Suprapubic skin (tissue), 4 donors: Measurements from ENCODE around the gene LRRIQ3. TPM values are rescaled to one million over a fixed set of nuclear protein-coding genes. Genes with fewer than 3 reads are reported as not detected.

Experiments
- DNase-seq, 2 donors: peaks; one replicate each; pipeline ENCODE4 v3.0.0-alpha.2; 2019; ENCODE audit warnings: low spot score in 2 of 2
- H3K27ac ChIP-seq: fragments of 200-600 bp; sonication (generic); one replicate; pipeline ENCODE4 v1.5.1; 2019
- H3K27me3 ChIP-seq: fragments of 200-600 bp; sonication (generic); one replicate; pipeline ENCODE4 v1.5.1; 2019
- H3K36me3 ChIP-seq: fragments of 200-600 bp; sonication (generic); one replicate; pipeline ENCODE4 v1.5.1; 2019
- H3K4me1 ChIP-seq: fragments of 200-600 bp; sonication (generic); one replicate; pipeline ENCODE4 v1.5.1; 2019
- H3K4me3 ChIP-seq: fragments of 200-600 bp; sonication (generic); one replicate; pipeline ENCODE4 v1.5.1; 2019; ENCODE audit warnings: mild to moderate bottlenecking
- H3K9me3 ChIP-seq: fragments of 200-600 bp; sonication (generic); one replicate; pipeline ENCODE4 v1.5.1; 2019
- EP300 ChIP-seq: sonication (generic); formaldehyde crosslinking; IDR thresholded peaks from one replicate; pipeline ENCODE4 v1.6.1; 2017; ENCODE audit warnings: antibody characterized with exemption
- POLR2A ChIP-seq, 2 donors: fragments of 450-650 bp; IDR thresholded peaks; one replicate each; pipeline ENCODE4 v1.6.1; 2017; ENCODE audit warnings: antibody characterized with exemption in 2 of 2, mild to moderate bottlenecking in 2 of 2, moderate library complexity in 2 of 2
- POLR2AphosphoS5 ChIP-seq, 3 donors: sonication (generic); formaldehyde crosslinking; IDR thresholded peaks; one replicate each; pipeline ENCODE4 v1.6.1; 2017; ENCODE audit warnings: antibody characterized with exemption in 3 of 3
- WGBS: methylation state at CpG from one replicate; pipeline ENCODE4 v1.1.5; 2018; 5-methylcytosine and 5-hydroxymethylcytosine counted together
- total RNA-seq, 4 donors: library from RNA; depleted of rRNA; stranded (reverse); fragments of >200 nt; gene quantifications; one replicate each; pipeline ENCODE4 v1.1.0, GENCODE V29; 2016
- TF ChIP-seq, protein P1 (sequence below), 2 donors: fragments of 200-600 bp in 1 of 2; fragments of 450-650 bp in 1 of 2; sonication (generic) in 1 of 2; IDR thresholded peaks; one replicate each; pipeline ENCODE4 v1.5.1; 2016 to 2019; ENCODE audit warnings: antibody characterized with exemption in 2 of 2, mild to moderate bottlenecking in 1 of 2, moderate library complexity in 1 of 2

The LRRIQ3 gene
- total RNA-seq, 4 donors from 2014 or later, result 0.38 to 0.59 TPM; not detected in 2

DNA sequence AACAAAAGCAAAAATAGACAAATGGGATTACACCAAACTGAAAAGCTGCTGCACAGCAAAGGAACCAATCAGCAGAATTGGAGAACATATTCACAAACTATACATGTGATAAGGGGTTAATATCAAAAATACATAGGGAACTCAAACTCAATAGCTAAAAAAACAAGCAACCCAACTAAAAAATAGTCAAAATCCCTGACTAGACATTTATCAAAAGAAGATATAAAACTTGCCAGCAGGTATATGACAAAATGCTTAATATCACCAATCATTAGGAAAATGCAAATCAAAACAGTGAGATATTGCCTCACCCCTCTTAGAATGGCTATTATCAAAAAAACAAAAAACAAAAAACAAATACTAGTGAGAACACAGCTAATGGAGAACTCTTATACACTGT, 140.3 kb downstream of the LRRIQ3 start:
- TF ChIP-seq, protein P1, sequence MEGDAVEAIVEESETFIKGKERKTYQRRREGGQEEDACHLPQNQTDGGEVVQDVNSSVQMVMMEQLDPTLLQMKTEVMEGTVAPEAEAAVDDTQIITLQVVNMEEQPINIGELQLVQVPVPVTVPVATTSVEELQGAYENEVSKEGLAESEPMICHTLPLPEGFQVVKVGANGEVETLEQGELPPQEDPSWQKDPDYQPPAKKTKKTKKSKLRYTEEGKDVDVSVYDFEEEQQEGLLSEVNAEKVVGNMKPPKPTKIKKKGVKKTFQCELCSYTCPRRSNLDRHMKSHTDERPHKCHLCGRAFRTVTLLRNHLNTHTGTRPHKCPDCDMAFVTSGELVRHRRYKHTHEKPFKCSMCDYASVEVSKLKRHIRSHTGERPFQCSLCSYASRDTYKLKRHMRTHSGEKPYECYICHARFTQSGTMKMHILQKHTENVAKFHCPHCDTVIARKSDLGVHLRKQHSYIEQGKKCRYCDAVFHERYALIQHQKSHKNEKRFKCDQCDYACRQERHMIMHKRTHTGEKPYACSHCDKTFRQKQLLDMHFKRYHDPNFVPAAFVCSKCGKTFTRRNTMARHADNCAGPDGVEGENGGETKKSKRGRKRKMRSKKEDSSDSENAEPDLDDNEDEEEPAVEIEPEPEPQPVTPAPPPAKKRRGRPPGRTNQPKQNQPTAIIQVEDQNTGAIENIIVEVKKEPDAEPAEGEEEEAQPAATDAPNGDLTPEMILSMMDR (IDR thresholded peaks at IDR 0.05), result no peak
- TF ChIP-seq POLR2A (IDR thresholded peaks at IDR 0.05), result no peak
- TF ChIP-seq POLR2AphosphoS5 (IDR thresholded peaks at IDR 0.05), result no peak
- no peak overlapping the region for H3K4me3 ChIP-seq
- no peaks in the 10 kb centered on the region for H3K36me3 ChIP-seq
- no peak overlapping the region for H3K27ac ChIP-seq
- no peaks in the 10 kb centered on the region for H3K9me3 ChIP-seq
- DNase-seq, result no peak
- H3K27me3 ChIP-seq, result no peaks in the 10 kb centered on the region
- H3K4me1 ChIP-seq, result no peaks in the 10 kb centered on the region

DNA sequence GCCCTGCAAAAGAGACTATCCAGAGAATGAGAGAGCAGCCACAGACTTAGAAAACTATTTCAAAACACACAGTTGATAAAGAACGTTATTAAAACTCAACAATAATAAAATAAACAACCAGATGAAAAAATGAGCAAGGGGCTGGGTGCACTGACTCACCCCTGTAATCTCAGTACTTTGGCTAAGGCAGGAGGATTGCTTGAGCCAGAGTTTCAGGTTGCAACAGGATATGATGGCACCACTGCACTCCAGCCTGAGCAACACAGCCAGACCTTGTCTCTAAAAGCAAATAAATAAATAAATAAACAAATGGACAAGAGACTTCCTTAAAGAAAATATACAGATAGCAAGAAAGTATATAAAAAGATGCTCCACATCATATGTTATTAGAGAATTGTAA, 144.6 kb downstream of the LRRIQ3 start:
- H3K9me3 ChIP-seq, result no peaks in the 10 kb centered on the region
- no peak for TF ChIP-seq POLR2A (IDR thresholded peaks at IDR 0.05)
- TF ChIP-seq, protein P1 (IDR thresholded peaks at IDR 0.05), result no peak
- no peak for TF ChIP-seq EP300
- TF ChIP-seq POLR2AphosphoS5 (IDR thresholded peaks at IDR 0.05), result no peak
- H3K4me3 ChIP-seq, result no peak overlapping the region
- no peak overlapping the region for H3K27ac ChIP-seq
- no peaks in the 10 kb centered on the region for H3K27me3 ChIP-seq
- DNase-seq, result no peak
- WGBS, result 41% methylated on average over 1 of the region's 1 CpG
- H3K36me3 ChIP-seq, result no peaks in the 10 kb centered on the region
- H3K4me1 ChIP-seq, result no peaks in the 10 kb centered on the region

DNA sequence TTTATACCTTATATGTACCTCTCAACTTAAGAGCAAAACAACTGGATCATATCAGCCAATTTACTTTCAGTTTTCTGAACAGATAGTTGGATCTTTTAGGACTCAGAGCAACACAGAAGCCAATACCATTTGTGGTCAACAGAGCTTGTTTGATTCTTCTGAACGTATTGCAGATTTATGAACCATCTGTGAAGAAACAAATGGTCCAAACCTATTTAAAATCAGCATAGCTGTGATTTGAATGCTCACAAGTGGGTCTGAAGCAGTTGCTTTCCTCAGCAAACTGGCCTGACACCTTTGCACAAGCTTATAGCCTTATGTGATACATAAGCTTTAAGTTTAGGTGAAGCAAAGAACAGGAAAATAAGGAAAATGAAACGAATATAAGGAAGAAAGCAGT, 147.6 kb downstream of the LRRIQ3 start:
- H3K27ac ChIP-seq, result no peak overlapping the region
- no peaks in the 10 kb centered on the region for H3K9me3 ChIP-seq
- H3K36me3 ChIP-seq, result no peaks in the 10 kb centered on the region
- H3K4me1 ChIP-seq, result no peaks in the 10 kb centered on the region
- DNase-seq, result no peak
- H3K27me3 ChIP-seq, result no peaks in the 10 kb centered on the region
- TF ChIP-seq POLR2AphosphoS5 (IDR thresholded peaks at IDR 0.05) (no peak), EP300 (no peak), POLR2A (IDR thresholded peaks at IDR 0.05) (no peak)
- TF ChIP-seq, protein P1 (IDR thresholded peaks at IDR 0.05), result no peak
- H3K4me3 ChIP-seq, result no peak overlapping the region
- WGBS, result 57% methylated on average over 2 of the region's 2 CpGs

DNA sequence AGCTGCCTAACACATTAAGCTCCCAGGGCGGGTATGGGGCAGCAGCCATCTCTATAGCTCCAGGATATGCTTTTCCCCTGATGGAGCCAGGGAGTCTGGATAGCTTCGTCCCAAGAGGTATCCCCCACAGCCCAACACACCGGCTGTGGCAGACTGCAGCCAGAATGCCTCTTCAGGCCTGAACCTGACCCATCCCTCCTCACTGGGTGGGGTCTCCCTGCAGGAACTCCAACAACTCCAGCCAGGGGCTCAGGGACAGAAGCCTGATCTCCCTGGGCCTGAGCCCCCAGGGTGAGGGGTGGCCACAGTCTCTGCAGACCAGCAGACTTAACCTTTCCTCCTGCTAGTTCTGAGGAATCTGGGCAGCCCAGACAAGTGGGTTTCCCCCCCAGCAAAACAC, 159.9 kb downstream of the LRRIQ3 start:
- Histone ChIP-seq H3K27me3 (no peaks in the 10 kb centered on the region), H3K9me3 (no peaks in the 10 kb centered on the region), H3K4me1 (no peaks in the 10 kb centered on the region), H3K36me3 (no peaks in the 10 kb centered on the region), H3K27ac (no peak overlapping the region), H3K4me3 (no peak overlapping the region)
- TF ChIP-seq EP300 (no peak), POLR2AphosphoS5 (IDR thresholded peaks at IDR 0.05) (no peak), POLR2A (IDR thresholded peaks at IDR 0.05) (no peak)
- TF ChIP-seq, protein P1 (IDR thresholded peaks at IDR 0.05), result no peak
- 100% methylated on average over 1 of the region's 3 CpGs for WGBS
- DNase-seq, result no peak

DNA sequence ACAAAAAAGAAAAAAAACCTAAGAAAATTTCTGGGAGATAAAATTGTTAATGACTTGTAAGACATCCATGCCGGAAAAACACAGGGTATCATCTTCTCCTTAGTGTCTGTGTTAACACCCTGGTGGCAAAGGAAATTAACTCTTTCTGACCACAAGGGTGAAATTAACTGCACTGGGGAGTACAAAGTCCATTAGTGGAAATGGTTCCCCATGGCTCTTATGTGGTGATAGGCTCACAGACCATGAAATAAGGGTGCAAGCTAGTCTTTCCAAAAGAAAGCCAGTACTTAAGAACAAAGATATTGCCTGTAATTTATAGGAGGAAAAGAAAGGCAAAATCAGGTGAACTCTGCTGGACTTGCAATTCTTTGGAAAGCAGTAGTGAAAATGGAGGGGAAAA, 185.4 kb downstream of the LRRIQ3 start:
- no peak for DNase-seq
- no peaks in the 10 kb centered on the region for H3K9me3 ChIP-seq
- H3K4me1 ChIP-seq, result no peaks in the 10 kb centered on the region
- no peak for TF ChIP-seq POLR2AphosphoS5 (IDR thresholded peaks at IDR 0.05)
- TF ChIP-seq POLR2A (IDR thresholded peaks at IDR 0.05), result no peak
- TF ChIP-seq, protein P1 (IDR thresholded peaks at IDR 0.05), result no peak
- no peak for TF ChIP-seq EP300
- H3K27ac ChIP-seq, result no peak overlapping the region
- no peak overlapping the region for H3K4me3 ChIP-seq
- no peaks in the 10 kb centered on the region for H3K27me3 ChIP-seq
- H3K36me3 ChIP-seq, result no peaks in the 10 kb centered on the region
- WGBS, result 35% methylated on average over 1 of the region's 1 CpG
